Mesendoderm (in vitro differentiated cells): Measurements from ENCODE around the gene CRACDL.

Experiments used
- DNase-seq: peaks from one replicate; pipeline ENCODE4 v3.0.0; 2013
- H2AK5ac ChIP-seq: 2 replicates; pipeline ENCODE4 v1.6.1; 2013; ENCODE audit warnings: low read length, inconsistent platforms
- H2BK120ac ChIP-seq: 2 replicates; pipeline ENCODE4 v1.6.1; 2013; ENCODE audit warnings: low read depth, mild to moderate bottlenecking, low read length, moderate library complexity, mixed read lengths
- H2BK15ac ChIP-seq: replicated peaks from 2 replicates; pipeline ENCODE4 v1.6.1; 2013; ENCODE audit warnings: low read depth, mild to moderate bottlenecking, moderate library complexity
- H2BK5ac ChIP-seq: 2 replicates; pipeline ENCODE4 v1.6.1; 2013; ENCODE audit warnings: low read length, inconsistent platforms
- H3K18ac ChIP-seq: 2 replicates; pipeline ENCODE4 v1.6.1; 2013; ENCODE audit warnings: mild to moderate bottlenecking, low read length, mixed read lengths
- H3K23ac ChIP-seq: one replicate; pipeline ENCODE4 v1.6.1; 2013; ENCODE audit warnings: low read length
- H3K27ac ChIP-seq: 2 replicates; pipeline ENCODE4 v1.5.1; 2013; ENCODE audit warnings: low read depth, mild to moderate bottlenecking, inconsistent platforms, low read length, moderate library complexity
- H3K27me3 ChIP-seq: 2 replicates; pipeline ENCODE4 v1.6.1; 2013; ENCODE audit warnings: low read length, control low read depth, mild to moderate bottlenecking, inconsistent platforms; ENCODE audit not compliant: insufficient read depth, poor library complexity
- H3K36me3 ChIP-seq: 2 replicates; pipeline ENCODE4 v1.6.1; 2013; ENCODE audit warnings: low read length, inconsistent platforms; ENCODE audit not compliant: control insufficient read depth, insufficient read depth
- H3K4ac ChIP-seq: one replicate; pipeline ENCODE4 v1.6.1; 2013; ENCODE audit warnings: low read depth, mild to moderate bottlenecking, low read length, moderate library complexity
- H3K4me1 ChIP-seq: 2 replicates; pipeline ENCODE4 v1.6.1; 2013; ENCODE audit warnings: low read depth, low read length, inconsistent platforms; ENCODE audit not compliant: control insufficient read depth
- H3K4me2 ChIP-seq: 2 replicates; pipeline ENCODE4 v1.6.1; 2013; ENCODE audit warnings: low read length
- H3K4me3 ChIP-seq: 2 replicates; pipeline ENCODE4 v1.5.1; 2013; ENCODE audit warnings: mild to moderate bottlenecking, low read length
- H3K56ac ChIP-seq: one replicate; pipeline ENCODE4 v1.6.1; 2013; ENCODE audit warnings: low read length
- H3K79me1 ChIP-seq: 2 replicates; pipeline ENCODE4 v1.6.1; 2013; ENCODE audit warnings: low read length, inconsistent platforms
- H3K79me2 ChIP-seq: 2 replicates; pipeline ENCODE4 v1.6.1; 2013; ENCODE audit warnings: mild to moderate bottlenecking, low read length; ENCODE audit not compliant: control insufficient read depth, insufficient read depth
- H3K9ac ChIP-seq: 2 replicates; pipeline ENCODE4 v1.6.1; 2013; ENCODE audit warnings: low read length, inconsistent platforms
- H4K5ac ChIP-seq: one replicate; pipeline ENCODE4 v1.6.1; 2013; ENCODE audit warnings: low read length
- H4K8ac ChIP-seq: one replicate; pipeline ENCODE4 v1.6.1; 2013; ENCODE audit warnings: low read depth, mild to moderate bottlenecking, control low read depth, low read length, moderate library complexity
- WGBS: extraction: QIAGEN DNeasy Blood & Tissue Kit; methylation state at CpG from one replicate; pipeline ENCODE4 v1.1.7; 2013; ENCODE audit warnings: low lambda C conversion rate, missing lambda C conversion rate; ENCODE audit not compliant: insufficient coverage; ENCODE audit errors: extremely low coverage; 5-methylcytosine and 5-hydroxymethylcytosine counted together

Gene CRACDL

GRCh38 chr2:98799375-98800329 is 136.4 kb downstream of the CRACDL start:
- H3K4me2 ChIP-seq, result no peak overlapping the region
- H3K4ac ChIP-seq, result no peak overlapping the region
- no peak for DNase-seq
- H3K18ac ChIP-seq, result no peak overlapping the region
- no peak overlapping the region for H3K27ac ChIP-seq
- no peak overlapping the region for H2AK5ac ChIP-seq
- H3K4me1 ChIP-seq, result no peaks in the 10 kb centered on the region
- H4K8ac ChIP-seq, result no peak overlapping the region
- no peak overlapping the region for H2BK5ac ChIP-seq
- H3K56ac ChIP-seq, result no peak overlapping the region
- no peaks in the 10 kb centered on the region for H3K27me3 ChIP-seq
- H3K4me3 ChIP-seq, result no peak overlapping the region
- no peak overlapping the region for H2BK15ac ChIP-seq
- H3K9ac ChIP-seq, result no peak overlapping the region
- H3K79me1 ChIP-seq, result no peaks in the 10 kb centered on the region
- no peaks in the 10 kb centered on the region for H3K79me2 ChIP-seq
- WGBS, result no CpG with 5 or more reads among the region's 10 CpGs
- no peak overlapping the region for H3K23ac ChIP-seq
- H3K36me3 ChIP-seq, result no peaks in the 10 kb centered on the region
- no peak overlapping the region for H4K5ac ChIP-seq
- H2BK120ac ChIP-seq, result no peak overlapping the region

- Histone ChIP-seq H3K27me3 (no peaks in the 10 kb centered on the region), H3K36me3 (no peaks in the 10 kb centered on the region), H2BK120ac (no peak overlapping the region), H2BK5ac (no peak overlapping the region), H3K4me1 (no peaks in the 10 kb centered on the region), H3K9ac (no peak overlapping the region), H3K23ac (no peak overlapping the region), H2BK15ac (no peak overlapping the region), H4K5ac (no peak overlapping the region), H3K56ac (no peak overlapping the region), H3K4ac (no peak overlapping the region), H3K4me3 (no peak overlapping the region), H3K79me2 (no peaks in the 10 kb centered on the region), H4K8ac (no peak overlapping the region), H3K79me1 (no peaks in the 10 kb centered on the region), H3K27ac (no peak overlapping the region), H3K4me2 (no peak overlapping the region), H2AK5ac (no peak overlapping the region), H3K18ac (no peak overlapping the region)
- DNase-seq, result no peak
- no CpG with 5 or more reads among the region's 19 CpGs for WGBS
These were observed 139.1 kb downstream of the CRACDL start for GRCh38 chr2:98796775-98797544.

GRCh38 chr2:98795891-98796676 is 139.9 kb downstream of the CRACDL start:
- H3K23ac ChIP-seq, result no peak overlapping the region
- no peak for DNase-seq
- no peaks in the 10 kb centered on the region for H3K27me3 ChIP-seq

GRCh38 chr2:98793897-98794830 is 141.9 kb downstream of the CRACDL start:
- Histone ChIP-seq H3K23ac (no peak overlapping the region), H3K4me3 (no peak overlapping the region), H3K4me1 (no peaks in the 10 kb centered on the region), H2BK5ac (no peak overlapping the region), H3K79me1 (no peaks in the 10 kb centered on the region), H3K56ac (no peak overlapping the region), H3K79me2 (no peaks in the 10 kb centered on the region), H3K4me2 (no peak overlapping the region), H4K5ac (no peak overlapping the region), H4K8ac (no peak overlapping the region), H2BK120ac (no peak overlapping the region), H3K27ac (no peak overlapping the region), H2BK15ac (no peak overlapping the region), H2AK5ac (no peak overlapping the region), H3K18ac (no peak overlapping the region), H3K9ac (no peak overlapping the region), H3K4ac (no peak overlapping the region), H3K36me3 (no peaks in the 10 kb centered on the region), H3K27me3 (no peaks in the 10 kb centered on the region)
- no peak for DNase-seq
- WGBS, result no CpG with 5 or more reads among the region's 11 CpGs

More at GRCh38 chr2:98795891-98796676, 139.9 kb downstream of the CRACDL start:
- Histone ChIP-seq H4K8ac (no peak overlapping the region), H3K4me1 (no peaks in the 10 kb centered on the region), H2BK120ac (no peak overlapping the region), H2BK5ac (no peak overlapping the region), H2AK5ac (no peak overlapping the region), H3K36me3 (no peaks in the 10 kb centered on the region), H3K4me3 (no peak overlapping the region), H3K27ac (no peak overlapping the region), H3K79me1 (no peaks in the 10 kb centered on the region), H3K79me2 (no peaks in the 10 kb centered on the region), H2BK15ac (no peak overlapping the region), H3K9ac (no peak overlapping the region), H3K56ac (no peak overlapping the region), H3K18ac (no peak overlapping the region), H4K5ac (no peak overlapping the region), H3K4me2 (no peak overlapping the region), H3K4ac (no peak overlapping the region)
- WGBS, result no CpG with 5 or more reads among the region's 14 CpGs

- H3K56ac ChIP-seq, result no peak overlapping the region
- H3K4me3 ChIP-seq, result no peak overlapping the region
- no peak overlapping the region for H3K18ac ChIP-seq
- no peaks in the 10 kb centered on the region for H3K4me1 ChIP-seq
- WGBS, result no CpG with 5 or more reads among the region's 5 CpGs
- H3K4me2 ChIP-seq, result no peak overlapping the region
- no peak overlapping the region for H4K5ac ChIP-seq
- no peaks in the 10 kb centered on the region for H3K79me1 ChIP-seq
- H3K27ac ChIP-seq, result no peak overlapping the region
- no peak overlapping the region for H3K4ac ChIP-seq
- no peaks in the 10 kb centered on the region for H3K36me3 ChIP-seq
- H2BK120ac ChIP-seq, result no peak overlapping the region
- no peak overlapping the region for H2BK5ac ChIP-seq
- no peak for DNase-seq
- H3K27me3 ChIP-seq, result no peaks in the 10 kb centered on the region
- no peak overlapping the region for H2BK15ac ChIP-seq
- H2AK5ac ChIP-seq, result no peak overlapping the region
- no peak overlapping the region for H4K8ac ChIP-seq
- H3K79me2 ChIP-seq, result no peaks in the 10 kb centered on the region
- no peak overlapping the region for H3K23ac ChIP-seq
- no peak overlapping the region for H3K9ac ChIP-seq
These were observed 142.8 kb downstream of the CRACDL start for GRCh38 chr2:98793275-98793674.
